Cardiac muscle cell (in vitro differentiated cells and primary cell): ENCODE data around the gene LTV1. TPM values are rescaled to one million over a fixed set of nuclear protein-coding genes. Genes with fewer than 3 reads are reported as not detected.
A peak's percentile ranks its signal among the peaks of the same experiment; 100 is the strongest.

ENCODE experiments used
- DNase-seq, 2 donors: peaks; one replicate each; pipeline versions ENCODE4 v3.0.0 to v3.0.0-alpha.2; 2010 to 2017; ENCODE audit warnings: low read depth in 1 of 2, low spot score in 1 of 2
- H3K27ac ChIP-seq: fragments of 200-600 bp; sonication (generic); 2 replicates; pipeline ENCODE4 v1.5.1; 2016
- H3K27me3 ChIP-seq: fragments of 200-600 bp; sonication (generic); 2 replicates; pipeline ENCODE4 v1.6.0; 2016; ENCODE audit warnings: control low read depth
- H3K36me3 ChIP-seq: fragments of 200-600 bp; sonication (generic); 2 replicates; pipeline ENCODE4 v1.5.1; 2016; ENCODE audit warnings: control low read depth
- H3K4me1 ChIP-seq: fragments of 200-600 bp; sonication (generic); 2 replicates; pipeline ENCODE4 v1.8.1; 2017; ENCODE audit warnings: low read depth, mild to moderate bottlenecking, mixed run types
- H3K4me3 ChIP-seq: fragments of 200-600 bp; sonication (generic); 2 replicates; pipeline ENCODE4 v1.5.1; 2016; ENCODE audit warnings: mild to moderate bottlenecking
- H3K9me3 ChIP-seq: fragments of 200-600 bp; sonication (generic); 2 replicates; pipeline ENCODE4 v1.5.1; 2017; ENCODE audit warnings: low read depth, mild to moderate bottlenecking, control low read depth
- CTCF ChIP-seq: IDR thresholded peaks from 2 replicates; pipeline ENCODE4 v1.5.1; 2012; ENCODE audit warnings: low read depth, mild to moderate bottlenecking, low read length
- polyA plus RNA-seq: library from polyadenylated mRNA; unstranded; fragments of >200 nt; fragmentation: Nextera tagmentation; extraction: Ambion mirVana; gene quantifications from 2 replicates; pipeline ENCODE4 v1.2.1, GENCODE V29; 2016
- total RNA-seq: library from RNA; depleted of rRNA; stranded (reverse); fragments of >200 nt; gene quantifications from 2 replicates; pipeline ENCODE4 v1.2.3, GENCODE V29; 2016

The LTV1 gene
- total and polyA plus RNA-seq, 2 experiments from 2014 or later, result 11.0 to 19.6 TPM

DNA sequence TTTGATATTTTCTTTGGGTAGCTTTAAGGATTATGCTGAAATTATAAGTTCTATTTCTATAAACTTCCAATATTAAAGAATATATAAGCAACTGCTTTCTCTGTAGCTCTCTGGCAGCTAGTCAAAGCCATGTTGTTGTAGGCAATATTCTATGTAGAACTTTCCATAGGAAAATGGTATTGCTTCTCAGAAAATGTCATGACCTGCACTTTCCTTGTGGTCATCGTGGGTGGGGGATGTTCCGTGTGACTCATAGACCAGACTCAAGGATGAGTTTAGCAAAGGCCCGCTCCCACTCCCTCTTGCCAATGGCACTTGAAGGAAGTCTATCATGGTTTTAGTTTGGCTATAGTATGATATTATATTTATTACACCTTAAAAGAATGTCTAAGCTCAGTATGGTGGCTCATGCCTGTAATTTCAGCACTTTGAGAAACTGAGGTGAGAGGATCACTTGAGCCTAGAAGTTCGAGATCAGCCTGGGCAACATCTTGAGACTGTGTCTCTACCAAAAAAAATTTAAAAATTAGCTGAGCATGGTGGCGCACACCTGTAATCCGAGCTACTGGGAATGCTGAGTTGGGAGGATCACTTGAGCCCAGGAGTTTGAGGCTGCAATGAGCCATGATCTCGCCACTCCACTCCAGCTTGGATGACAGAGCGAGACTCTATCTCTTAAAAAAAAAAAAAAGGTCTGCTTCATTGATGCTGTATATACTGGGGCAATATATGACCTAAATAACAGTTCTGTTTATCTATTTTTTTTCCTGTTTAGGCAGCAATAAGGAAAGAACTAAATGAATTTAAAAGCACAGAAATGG, 36.6 kb upstream of the LTV1 start:
- Histone ChIP-seq H3K27me3 (no peaks in the 10 kb centered on the region), H3K9me3 (no peaks in the 10 kb centered on the region), H3K27ac (no peak overlapping the region), H3K36me3 (peaks cover 6% of the 10 kb centered on the region), H3K4me1 (no peaks in the 10 kb centered on the region), H3K4me3 (no peak overlapping the region)
- TF ChIP-seq CTCF, result no peak
- peak in 1 of 2 donors; percentile 84 for DNase-seq

- Histone ChIP-seq H3K27ac (no peak overlapping the region), H3K27me3 (no peaks in the 10 kb centered on the region), H3K9me3 (no peaks in the 10 kb centered on the region), H3K4me1 (no peaks in the 10 kb centered on the region), H3K36me3 (peaks cover 6% of the 10 kb centered on the region), H3K4me3 (no peak overlapping the region)
- TF ChIP-seq CTCF, result no peak
- DNase-seq, result peak in 1 of 2 donors; percentile 62
Observed at GRCh38 chr6:143807103-143807772, 35.9 kb upstream of the LTV1 start.

DNA sequence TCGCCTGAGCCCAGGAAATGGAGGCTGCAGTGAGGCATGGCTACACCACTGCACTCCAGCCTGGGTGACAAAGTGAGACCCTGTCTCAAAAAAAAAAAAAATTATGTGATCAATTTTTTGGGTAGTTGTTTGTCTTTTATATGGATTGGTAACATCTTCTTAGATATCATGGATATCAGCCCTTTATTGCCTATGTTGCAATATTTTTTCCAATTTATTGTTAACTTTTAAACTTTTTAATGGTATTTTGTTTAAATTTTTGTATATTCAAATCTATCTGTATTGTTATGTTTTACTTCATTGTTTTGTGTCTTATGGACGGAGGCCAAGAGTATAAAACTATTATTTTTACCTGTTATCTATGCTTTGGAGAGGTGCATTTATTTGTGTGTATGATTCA, 32.4 kb upstream of the LTV1 start:
- Histone ChIP-seq H3K4me1 (no peaks in the 10 kb centered on the region), H3K9me3 (no peaks in the 10 kb centered on the region), H3K27ac (no peak overlapping the region), H3K4me3 (no peak overlapping the region), H3K36me3 (peaks cover 6% of the 10 kb centered on the region), H3K27me3 (no peaks in the 10 kb centered on the region)
- no peak for TF ChIP-seq CTCF
- DNase-seq, result no peak

GRCh38 chr6:143811501-143812157, 31.5 kb upstream of the LTV1 start:
- H3K4me3 ChIP-seq, result no peak overlapping the region
- no peak overlapping the region for H3K27ac ChIP-seq
- TF ChIP-seq CTCF, result no peak
- H3K27me3 ChIP-seq, result no peaks in the 10 kb centered on the region
- H3K36me3 ChIP-seq, result peaks cover 6% of the 10 kb centered on the region
- no peaks in the 10 kb centered on the region for H3K9me3 ChIP-seq
- H3K4me1 ChIP-seq, result no peaks in the 10 kb centered on the region
- no peak for DNase-seq

- H3K9me3 ChIP-seq, result no peaks in the 10 kb centered on the region
- DNase-seq, result no peak
- no peak overlapping the region for H3K27ac ChIP-seq
- no peaks in the 10 kb centered on the region for H3K27me3 ChIP-seq
- H3K36me3 ChIP-seq, result no peaks in the 10 kb centered on the region
- no peak overlapping the region for H3K4me3 ChIP-seq
- TF ChIP-seq CTCF, result no peak
- H3K4me1 ChIP-seq, result no peaks in the 10 kb centered on the region
Observed at GRCh38 chr6:143817621-143818020, 25.5 kb upstream of the LTV1 start.
